Transverse colon (tissue), 4 donors: ENCODE data around the gene ANXA6. TPM values are rescaled to one million over a fixed set of nuclear protein-coding genes. Genes with fewer than 3 reads are reported as not detected.

ENCODE experiments used
- DNase-seq: peaks from one replicate; pipeline ENCODE4 v3.0.0-alpha.2; 2019
- H3K27ac ChIP-seq, 4 donors: fragments of 200-600 bp; sonication (generic); 2 replicates each; pipeline ENCODE4 v1.5.1; 2016 to 2018; ENCODE audit warnings: inconsistent platforms in 4 of 4
- H3K27me3 ChIP-seq: fragments of 200-600 bp; sonication (generic); 2 replicates; pipeline ENCODE4 v1.5.1; 2017; ENCODE audit warnings: inconsistent platforms
- H3K36me3 ChIP-seq, 4 donors: fragments of 200-600 bp; sonication (generic); 2 replicates each; pipeline ENCODE4 v1.5.1; 2017 to 2019; ENCODE audit warnings: inconsistent platforms in 4 of 4
- H3K4me1 ChIP-seq, 4 donors: fragments of 200-600 bp; sonication (generic); 2 replicates each; pipeline ENCODE4 v1.5.1; 2017 to 2020; ENCODE audit warnings: inconsistent platforms in 4 of 4
- H3K4me3 ChIP-seq, 4 donors: fragments of 200-600 bp; sonication (generic); 1 replicate in 1 of 4; 2 replicates in 3 of 4; pipeline versions ENCODE4 v1.5.1 to v1.6.1; 2017 to 2019; ENCODE audit warnings: inconsistent platforms in 4 of 4
- H3K9me3 ChIP-seq, 2 donors: fragments of 200-600 bp; sonication (generic); 2 replicates each; pipeline ENCODE4 v1.5.1; 2017 to 2019; ENCODE audit warnings: inconsistent platforms in 2 of 2
- EP300 ChIP-seq: sonication (generic); formaldehyde crosslinking; IDR thresholded peaks from one replicate; pipeline ENCODE4 v1.6.1; 2017; ENCODE audit warnings: antibody characterized with exemption, low read depth
- POLR2A ChIP-seq: fragments of 450-650 bp; IDR thresholded peaks from one replicate; pipeline ENCODE4 v1.6.1; 2016; ENCODE audit warnings: antibody characterized with exemption, mild to moderate bottlenecking, moderate library complexity
- POLR2AphosphoS5 ChIP-seq, 3 donors: sonication (generic); formaldehyde crosslinking; IDR thresholded peaks; one replicate each; pipeline ENCODE4 v1.6.1; 2016; ENCODE audit warnings: antibody characterized with exemption in 3 of 3
- WGBS, 2 donors: methylation state at CpG; one replicate each; pipeline ENCODE4 v1.1.5; 2018; ENCODE audit warnings: low coverage in 1 of 2; 5-methylcytosine and 5-hydroxymethylcytosine counted together
- in situ Hi-C, 4 donors: fragments of 200-750 bp; cut with MboI; loops; one replicate each; pipeline versions ENCODE4 v1.15.0 to v1.15.1; 2017; ENCODE audit warnings: low sequenced_read_pairs in 3 of 4, low pct_ligation_motif_present in 1 of 4, low pct_unique_long_range_greater_than_20kb in 1 of 4
- intact Hi-C: fragments of 100-400 bp; cut with DNase I; formaldehyde crosslinking; loops from one replicate; pipeline ENCODE4 v1.15.1; 2023; ENCODE audit warnings: low total_unique reads
- total RNA-seq, 4 donors: library from RNA; depleted of rRNA; stranded (reverse); fragments of >200 nt; gene quantifications; one replicate each; pipeline ENCODE4 v1.1.0, GENCODE V29; 2016
- TF ChIP-seq, protein P1 (sequence below), 5 experiments: fragments of 200-600 bp in 3 of 5; fragments of 450-650 bp in 2 of 5; sonication (generic) in 3 of 5; IDR thresholded peaks; 1 replicate in 2 of 5; 2 replicates in 3 of 5; pipeline ENCODE4 v1.5.1; 2016 to 2017; ENCODE audit warnings: antibody characterized with exemption in 5 of 5, inconsistent platforms in 3 of 5, mild to moderate bottlenecking in 2 of 5, moderate library complexity in 1 of 5

The ANXA6 gene
- total RNA-seq, 4 donors from 2014 or later, result 19.1 to 79.0 (median 55.3) TPM

GRCh38 chr5:151167022-151167421 lies 9.4 kb upstream of the ANXA6 start:
- no peaks in the 10 kb centered on the region for H3K27me3 ChIP-seq
- intact Hi-C loops, result no loop called here
- DNase-seq, result no peak
- 87% methylated on average over 9 of the region's 9 CpGs; no CpG with 5 or more reads in 1 of the 2 donors for WGBS, 2 donors
- in situ Hi-C loops, result no loop called here
- H3K9me3 ChIP-seq, result no peaks in the 10 kb centered on the region
- H3K36me3 ChIP-seq, result no peaks in the 10 kb centered on the region
- no peak overlapping the region for H3K4me3 ChIP-seq
- no peak for TF ChIP-seq POLR2A
- no peak for TF ChIP-seq EP300
- TF ChIP-seq, protein P1, sequence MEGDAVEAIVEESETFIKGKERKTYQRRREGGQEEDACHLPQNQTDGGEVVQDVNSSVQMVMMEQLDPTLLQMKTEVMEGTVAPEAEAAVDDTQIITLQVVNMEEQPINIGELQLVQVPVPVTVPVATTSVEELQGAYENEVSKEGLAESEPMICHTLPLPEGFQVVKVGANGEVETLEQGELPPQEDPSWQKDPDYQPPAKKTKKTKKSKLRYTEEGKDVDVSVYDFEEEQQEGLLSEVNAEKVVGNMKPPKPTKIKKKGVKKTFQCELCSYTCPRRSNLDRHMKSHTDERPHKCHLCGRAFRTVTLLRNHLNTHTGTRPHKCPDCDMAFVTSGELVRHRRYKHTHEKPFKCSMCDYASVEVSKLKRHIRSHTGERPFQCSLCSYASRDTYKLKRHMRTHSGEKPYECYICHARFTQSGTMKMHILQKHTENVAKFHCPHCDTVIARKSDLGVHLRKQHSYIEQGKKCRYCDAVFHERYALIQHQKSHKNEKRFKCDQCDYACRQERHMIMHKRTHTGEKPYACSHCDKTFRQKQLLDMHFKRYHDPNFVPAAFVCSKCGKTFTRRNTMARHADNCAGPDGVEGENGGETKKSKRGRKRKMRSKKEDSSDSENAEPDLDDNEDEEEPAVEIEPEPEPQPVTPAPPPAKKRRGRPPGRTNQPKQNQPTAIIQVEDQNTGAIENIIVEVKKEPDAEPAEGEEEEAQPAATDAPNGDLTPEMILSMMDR (IDR thresholded peaks at IDR 0.05), result no peak
- TF ChIP-seq POLR2AphosphoS5 (IDR thresholded peaks at IDR 0.05), result no peak
- no peak overlapping the region for H3K27ac ChIP-seq
- H3K4me1 ChIP-seq, result peaks cover 0 to 6% (median 0%) of the 10 kb centered on the region in 4 donors

GRCh38 chr5:151164687-151165392 lies 7.3 kb upstream of the ANXA6 start:
- no peak for TF ChIP-seq POLR2A
- no peak for TF ChIP-seq POLR2AphosphoS5 (IDR thresholded peaks at IDR 0.05)
- TF ChIP-seq, protein P1 (IDR thresholded peaks at IDR 0.05), result peak; percentile 83 to 91 (median 87)
- no peak for TF ChIP-seq EP300
- intact Hi-C loops, result loop anchor here (2.0 kb wide), 1 partner anchor 38 kb away; no protein-coding TSS in a partner anchor
- Histone ChIP-seq H3K27me3 (no peaks in the 10 kb centered on the region), H3K27ac (no peak overlapping the region), H3K4me1 (peaks cover 0 to 6% (median 0%) of the 10 kb centered on the region in 4 donors), H3K4me3 (no peak overlapping the region), H3K36me3 (no peaks in the 10 kb centered on the region), H3K9me3 (no peaks in the 10 kb centered on the region)
- peak; percentile 85 for DNase-seq
- WGBS, 2 donors, result 28 to 38% methylated on average over 6 to 8 of the region's 8 CpGs
- in situ Hi-C loops, result loop anchor here in 2 of 4 donors (5.0 kb wide), 1 partner anchor 43 kb away; no protein-coding TSS in a partner anchor

DNA sequence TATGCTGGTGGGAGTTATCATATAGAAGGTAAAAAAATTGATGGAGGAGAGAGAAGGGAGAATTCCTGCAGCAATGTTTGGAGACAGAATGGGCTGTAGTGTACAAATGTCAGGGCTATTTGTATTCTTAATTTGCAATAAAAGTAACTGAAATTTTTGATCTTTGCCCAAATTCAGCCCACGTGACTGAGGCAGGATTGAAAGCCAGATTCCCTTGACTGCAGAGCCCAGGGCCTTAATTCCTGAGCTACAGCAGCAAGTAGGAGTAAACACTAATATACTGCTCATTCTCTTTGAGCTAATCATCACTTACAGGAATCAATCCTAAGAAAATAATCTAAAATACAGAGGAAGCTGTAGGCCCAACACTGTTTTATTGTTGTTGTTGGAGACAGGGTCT lies 5.2 kb upstream of the ANXA6 start:
- in situ Hi-C loops (loop anchor here in 2 of 4 donors (5.0 kb wide), 1 partner anchor 40 kb away; no protein-coding TSS in a partner anchor), intact Hi-C loops (no loop called here)
- Histone ChIP-seq H3K9me3 (no peaks in the 10 kb centered on the region), H3K36me3 (no peaks in the 10 kb centered on the region), H3K27ac (peak overlapping the region in 1 of 4 donors; percentile 27), H3K4me3 (no peak overlapping the region), H3K4me1 (peaks cover 0 to 17% (median 8%) of the 10 kb centered on the region in 4 donors), H3K27me3 (peaks cover 7% of the 10 kb centered on the region)
- no peak for DNase-seq
- TF ChIP-seq, protein P1 (IDR thresholded peaks at IDR 0.05), result no peak
- TF ChIP-seq EP300 (no peak), POLR2AphosphoS5 (IDR thresholded peaks at IDR 0.05) (no peak), POLR2A (no peak)
- WGBS, 2 donors, result 45 to 54% methylated on average over 1 of the region's 1 CpG

GRCh38 chr5:151159649-151160373 lies 2.2 kb upstream of the ANXA6 start:
- intact Hi-C loops (no loop called here), in situ Hi-C loops (loop anchor here in 2 of 4 donors (5.0 kb wide), 1 partner anchor 38 kb away; no protein-coding TSS in a partner anchor)
- TF ChIP-seq, protein P1 (IDR thresholded peaks at IDR 0.05), result no peak
- TF ChIP-seq EP300 (no peak), POLR2A (no peak), POLR2AphosphoS5 (IDR thresholded peaks at IDR 0.05) (no peak)
- no peak overlapping the region for H3K27ac ChIP-seq
- H3K36me3 ChIP-seq, result no peaks in the 10 kb centered on the region
- DNase-seq, result no peak
- H3K27me3 ChIP-seq, result peaks cover 13% of the 10 kb centered on the region
- no peaks in the 10 kb centered on the region for H3K9me3 ChIP-seq
- H3K4me1 ChIP-seq, result peaks cover 7 to 38% (median 21%) of the 10 kb centered on the region in 4 donors
- no peak overlapping the region for H3K4me3 ChIP-seq
- 74 to 76% methylated on average over 5 to 9 of the region's 9 CpGs for WGBS, 2 donors
